CD4-positive, alpha-beta T cell treated with Interleukin-17A for 1 hour (primary cell): ENCODE measurements around the gene CTXN3.

ENCODE experiments used
- DNase-seq: peaks from one replicate; pipeline ENCODE4 v3.0.0-alpha.2; 2020

The CTXN3 gene

DNA sequence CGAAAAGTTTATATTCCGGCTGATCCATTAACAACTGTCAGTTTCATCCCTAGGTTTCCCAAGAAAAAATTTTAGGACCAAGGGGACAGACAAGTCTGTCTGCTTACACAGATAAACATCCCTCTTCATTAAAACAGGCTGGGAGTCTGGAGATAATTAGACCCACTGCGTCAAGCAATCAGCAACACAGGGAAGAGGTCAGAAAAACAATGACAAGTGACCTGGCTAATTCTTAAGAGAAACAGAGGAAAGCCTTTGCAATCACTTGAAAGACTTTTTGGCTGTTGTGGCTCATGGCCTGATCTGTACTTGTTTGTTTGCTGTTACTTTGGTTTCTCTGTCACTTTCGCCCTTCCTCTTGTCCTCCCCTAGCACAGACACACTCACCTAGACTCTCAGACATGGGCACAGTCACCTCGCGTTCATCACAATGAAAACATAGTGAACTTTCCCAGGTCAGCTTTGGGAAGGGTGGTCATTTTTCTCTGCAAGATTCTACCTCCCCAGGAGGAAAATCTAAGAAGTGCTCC, 51.4 kb downstream of the CTXN3 start:
- DNase-seq = no peak

DNA sequence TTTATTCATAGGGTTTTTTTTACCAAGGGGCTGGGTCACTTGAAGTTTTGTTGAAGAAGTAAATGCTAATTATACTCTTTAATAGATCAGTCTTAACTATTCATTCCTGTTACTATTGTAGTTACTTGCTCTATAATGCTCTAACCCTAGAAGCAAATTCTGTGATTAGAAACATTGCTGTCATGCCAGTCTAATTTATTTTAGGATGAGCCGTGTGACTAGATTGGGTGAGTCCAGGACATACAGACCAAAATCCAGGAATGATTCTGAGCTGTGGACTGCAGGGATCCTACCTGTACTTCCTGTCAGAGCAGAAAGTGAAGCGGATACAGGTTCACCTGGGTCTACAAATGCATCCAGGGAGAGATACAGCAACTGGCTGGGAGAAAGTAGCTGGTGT, 53.6 kb downstream of the CTXN3 start:
- DNase-seq = no peak

DNA sequence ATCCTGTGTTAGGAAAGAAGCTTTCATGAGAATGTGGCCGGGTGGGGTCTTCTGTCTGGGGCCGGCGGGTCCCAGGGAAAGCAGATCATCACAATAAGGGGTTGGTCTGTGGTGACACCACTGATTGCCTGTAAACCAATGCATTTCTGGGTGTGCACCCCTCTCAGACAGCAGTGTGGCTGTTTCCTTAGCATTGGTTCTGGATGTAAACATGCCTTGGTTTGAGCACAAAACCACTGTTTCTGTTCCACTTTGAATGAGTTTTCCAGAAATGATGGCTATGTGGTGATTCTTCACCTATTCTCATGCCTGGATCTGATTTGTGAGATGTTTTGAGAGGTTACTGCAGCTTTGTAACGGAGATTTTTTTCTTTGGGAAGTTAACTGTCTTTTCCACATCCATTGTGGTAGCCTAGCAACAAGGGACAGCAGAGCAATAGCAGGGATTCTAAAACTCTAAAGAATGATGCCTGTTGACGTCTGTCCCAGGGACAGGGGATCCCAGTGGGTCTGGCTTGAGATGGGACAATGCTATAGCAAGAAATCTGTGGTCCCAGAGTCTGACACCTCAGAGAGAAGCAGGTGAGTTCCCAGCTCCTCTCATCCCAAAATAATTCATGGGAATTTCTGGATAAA, 54.2 kb downstream of the CTXN3 start, which contains the start of gene CCDC192:
Gene CCDC192, plus strand, starts transcription at position 466 of the 636 bp plus-strand sequence. Its CDS starts 55 bp downstream, at position 521.
- DNase-seq = no peak

DNA sequence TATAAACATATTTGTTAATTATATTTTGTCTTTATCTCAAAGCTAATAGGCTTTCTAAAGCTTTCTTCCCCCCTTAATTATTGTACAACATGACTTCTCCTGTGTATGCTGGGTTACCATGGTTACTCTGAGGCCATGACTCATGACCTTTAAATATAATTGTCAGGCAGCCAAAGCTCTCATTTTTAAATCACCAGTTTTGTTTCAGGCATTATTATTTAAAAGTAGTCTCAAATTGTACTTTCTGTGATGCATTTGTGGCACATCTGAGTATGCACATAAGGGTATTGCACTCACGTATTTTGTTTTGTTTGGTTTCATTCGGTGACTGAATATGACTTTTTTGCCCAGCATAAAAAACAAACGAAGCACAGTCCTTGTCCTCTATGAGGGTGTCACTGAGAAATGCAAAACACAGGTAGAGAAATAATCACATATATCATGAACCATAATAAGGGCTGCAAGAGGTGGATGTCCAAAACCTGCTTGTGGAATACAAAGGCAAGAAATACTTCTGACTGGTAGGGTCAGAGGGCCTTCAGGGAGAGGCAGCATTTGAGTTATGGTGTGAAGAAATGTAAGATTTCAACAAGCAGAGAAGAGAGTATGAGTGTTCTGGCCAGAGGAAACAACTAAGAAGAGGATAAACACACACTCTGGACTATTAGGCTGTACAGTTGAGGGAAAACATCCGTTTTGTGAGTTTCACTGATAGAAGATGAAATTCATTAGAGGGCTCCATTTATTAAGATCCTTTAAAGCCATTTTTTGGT, 56.4 kb downstream of the CTXN3 start:
- DNase-seq = no peak

DNA sequence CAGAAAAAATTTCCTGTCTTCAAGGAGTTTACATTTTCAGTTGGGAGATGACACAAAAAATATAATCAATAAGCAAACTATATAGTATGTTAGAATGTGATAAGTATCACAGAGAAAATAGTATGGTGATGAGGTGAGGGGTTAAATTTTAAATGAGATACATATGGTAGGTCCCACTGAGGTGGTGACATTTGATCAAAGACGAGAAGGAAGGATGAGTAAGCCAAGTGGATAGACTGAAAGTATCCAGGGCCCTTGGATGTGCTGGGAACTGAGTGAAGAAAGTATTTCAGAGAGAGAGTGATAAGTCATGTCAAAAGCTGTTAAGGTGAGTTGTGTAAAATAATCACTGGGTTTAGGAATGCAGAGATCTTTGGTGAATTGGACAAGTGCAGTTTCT, 57.8 kb downstream of the CTXN3 start:
- DNase-seq = no peak

DNA sequence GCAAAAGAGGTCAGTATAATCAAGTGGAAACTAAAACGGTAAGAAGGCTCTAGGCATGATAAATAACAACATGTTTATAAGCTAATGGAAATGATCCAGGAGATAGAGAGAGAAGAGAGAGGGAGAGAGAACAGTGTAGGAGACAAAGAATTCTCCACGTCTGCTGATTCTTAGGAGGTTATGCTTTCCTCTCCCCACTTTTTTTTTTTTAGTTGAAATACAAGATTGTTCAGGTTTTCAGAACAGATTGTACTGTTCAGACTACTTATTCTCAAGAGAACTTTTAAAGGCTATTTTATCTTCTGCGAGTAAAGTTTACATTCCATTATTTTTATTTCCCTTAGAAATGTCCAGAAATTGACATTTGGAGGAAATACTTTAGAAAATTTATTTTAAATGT, 58.3 kb downstream of the CTXN3 start:
- DNase-seq = no peak
